ENCODE data around the gene KCNK2.

DNA sequence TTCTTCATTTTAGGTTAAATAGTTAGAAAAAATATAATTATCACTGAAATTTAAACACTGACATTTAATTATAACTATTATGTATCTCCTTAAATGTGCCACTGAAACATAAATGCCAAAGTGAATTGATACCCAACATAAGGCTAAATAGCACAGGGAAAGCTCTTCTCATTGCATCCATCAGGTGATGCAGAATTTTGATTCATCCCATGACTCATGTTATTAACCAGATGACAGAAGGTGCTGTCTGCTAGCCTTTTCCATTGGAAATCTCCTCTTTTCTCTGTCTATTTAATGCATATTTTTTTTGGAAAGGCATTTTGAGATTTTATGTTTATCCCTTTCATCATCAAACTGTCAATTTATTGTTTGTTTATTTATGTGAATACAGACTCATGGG lies 136.8 kb downstream of the KCNK2 start:
- TF ChIP-seq, protein P1, sequence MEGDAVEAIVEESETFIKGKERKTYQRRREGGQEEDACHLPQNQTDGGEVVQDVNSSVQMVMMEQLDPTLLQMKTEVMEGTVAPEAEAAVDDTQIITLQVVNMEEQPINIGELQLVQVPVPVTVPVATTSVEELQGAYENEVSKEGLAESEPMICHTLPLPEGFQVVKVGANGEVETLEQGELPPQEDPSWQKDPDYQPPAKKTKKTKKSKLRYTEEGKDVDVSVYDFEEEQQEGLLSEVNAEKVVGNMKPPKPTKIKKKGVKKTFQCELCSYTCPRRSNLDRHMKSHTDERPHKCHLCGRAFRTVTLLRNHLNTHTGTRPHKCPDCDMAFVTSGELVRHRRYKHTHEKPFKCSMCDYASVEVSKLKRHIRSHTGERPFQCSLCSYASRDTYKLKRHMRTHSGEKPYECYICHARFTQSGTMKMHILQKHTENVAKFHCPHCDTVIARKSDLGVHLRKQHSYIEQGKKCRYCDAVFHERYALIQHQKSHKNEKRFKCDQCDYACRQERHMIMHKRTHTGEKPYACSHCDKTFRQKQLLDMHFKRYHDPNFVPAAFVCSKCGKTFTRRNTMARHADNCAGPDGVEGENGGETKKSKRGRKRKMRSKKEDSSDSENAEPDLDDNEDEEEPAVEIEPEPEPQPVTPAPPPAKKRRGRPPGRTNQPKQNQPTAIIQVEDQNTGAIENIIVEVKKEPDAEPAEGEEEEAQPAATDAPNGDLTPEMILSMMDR (conservative IDR thresholded peaks at IDR 0.05 in 1 of 2, IDR thresholded peaks at IDR 0.05 in 1 of 2; ENCODE audit: extremely low read depth in 1 of 2, insufficient read depth in 1 of 2, low read depth in 1 of 2, low read length in 2 of 2) = no peak
- no peak for TF ChIP-seq EZH2 (IDR thresholded peaks at IDR 0.05; ENCODE audit: borderline replicate concordance, low read length)

Data from mammary epithelial cell (primary cell).